Osteoblast (primary cell): Measurements from ENCODE around the gene USP6NL. TPM values are rescaled to one million over a fixed set of nuclear protein-coding genes. Genes with fewer than 3 reads are reported as not detected.

Experiments used
- DNase-seq: peaks from one replicate; pipeline ENCODE4 v3.0.0; 2011; ENCODE audit warnings: low spot score, mixed read lengths; ENCODE audit not compliant: insufficient read length; ENCODE audit errors: missing footprints
- H2AFZ ChIP-seq: 2 replicates; pipeline ENCODE4 v1.6.0; 2011; ENCODE audit warnings: mild to moderate bottlenecking, low read length
- H3K27ac ChIP-seq: 2 replicates; pipeline ENCODE4 v1.5.1; 2011; ENCODE audit warnings: mild to moderate bottlenecking, low read depth, low read length, moderate library complexity
- H3K27me3 ChIP-seq: 2 replicates; pipeline ENCODE4 v1.6.0; 2012; ENCODE audit warnings: mild to moderate bottlenecking, control low read depth, inconsistent platforms, low read length, moderate library complexity; ENCODE audit not compliant: insufficient read depth
- H3K36me3 ChIP-seq: 2 replicates; pipeline ENCODE4 v1.5.1; 2011; ENCODE audit warnings: mild to moderate bottlenecking, low read length, control low read depth, moderate library complexity; ENCODE audit not compliant: insufficient read depth
- H3K4me1 ChIP-seq: 2 replicates; pipeline ENCODE4 v1.5.1; 2011; ENCODE audit warnings: mild to moderate bottlenecking, low read length, control low read depth, moderate library complexity; ENCODE audit not compliant: insufficient read depth
- H3K4me2 ChIP-seq: 2 replicates; pipeline ENCODE4 v1.6.0; 2011; ENCODE audit warnings: mild to moderate bottlenecking, low read length; ENCODE audit not compliant: insufficient read depth
- H3K4me3 ChIP-seq: fragments of 200-600 bp; sonication (generic); 3 replicates; pipeline ENCODE4 v1.5.1; 2012; ENCODE audit warnings: mild to moderate bottlenecking, low read length, inconsistent platforms; ENCODE audit not compliant: insufficient read depth
- H3K79me2 ChIP-seq: 2 replicates; pipeline ENCODE4 v1.6.0; 2012; ENCODE audit warnings: mild to moderate bottlenecking, low read length, control low read depth, inconsistent platforms; ENCODE audit not compliant: insufficient read depth
- H3K9me3 ChIP-seq: 2 replicates; pipeline ENCODE4 v1.5.1; 2011; ENCODE audit warnings: low read depth, low read length, control low read depth
- H4K20me1 ChIP-seq: 2 replicates; pipeline ENCODE4 v1.6.0; 2012; ENCODE audit warnings: mild to moderate bottlenecking, low read length, control low read depth; ENCODE audit not compliant: insufficient read depth
- total RNA-seq: library from RNA; depleted of rRNA; stranded (reverse); fragments of >200 nt; gene quantifications from 2 replicates; pipeline ENCODE4 v1.2.3, GENCODE V29; 2012
- TF ChIP-seq, protein P1 (sequence below): IDR thresholded peaks from 2 replicates; pipeline ENCODE4 v1.5.1; 2011; ENCODE audit warnings: mild to moderate bottlenecking, low read depth, low read length, moderate library complexity; ENCODE audit errors: extremely low read depth

Gene USP6NL
- total RNA-seq, 1 donor: 13.8 TPM

DNA sequence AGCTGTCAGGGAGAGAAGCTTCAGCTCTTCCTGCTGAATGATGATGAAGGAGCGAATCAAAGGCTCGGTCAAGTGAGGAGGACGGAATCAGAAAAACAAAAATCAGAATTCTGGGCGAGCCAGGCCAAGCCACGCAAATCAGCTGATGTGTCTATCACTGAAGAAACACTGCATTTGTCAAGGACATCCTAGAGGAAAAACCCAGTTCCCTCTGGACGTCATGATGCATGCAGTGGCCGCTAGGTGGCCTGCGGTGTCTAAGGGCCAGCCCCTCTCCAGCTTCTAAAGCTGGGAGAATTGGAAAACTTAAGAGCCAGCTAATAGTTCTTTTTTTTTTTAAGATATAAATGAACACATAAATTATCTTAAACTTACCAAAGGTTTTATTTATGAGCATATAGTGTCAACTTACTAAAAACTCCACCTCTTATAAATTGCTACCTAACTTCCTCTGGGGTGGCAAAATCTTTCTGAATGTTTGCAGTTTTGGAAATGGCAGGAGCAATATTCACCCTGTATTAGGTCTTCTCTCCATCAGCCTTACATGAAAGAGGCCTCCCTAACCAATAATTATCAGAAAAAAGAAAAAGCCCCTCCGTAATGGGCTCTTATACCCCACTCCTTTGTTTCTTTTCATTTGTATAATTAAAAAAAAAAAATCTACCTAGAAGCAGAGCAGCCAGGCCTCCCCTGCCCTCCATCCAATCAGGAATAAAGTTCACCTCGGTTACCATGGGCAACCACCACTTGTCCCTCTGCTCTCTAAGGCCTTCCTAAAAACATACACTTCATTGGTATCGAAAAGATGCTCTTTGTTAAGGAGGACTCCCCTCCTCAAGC is 186.8 kb downstream of the USP6NL start:
- Histone ChIP-seq H3K27me3 (no peaks in the 10 kb centered on the region), H3K4me1 (no peaks in the 10 kb centered on the region), H3K79me2 (no peaks in the 10 kb centered on the region), H3K27ac (no peak overlapping the region), H3K4me2 (no peak overlapping the region), H2AFZ (no peak overlapping the region), H3K9me3 (no peaks in the 10 kb centered on the region), H4K20me1 (no peaks in the 10 kb centered on the region), H3K36me3 (no peaks in the 10 kb centered on the region), H3K4me3 (no peak overlapping the region)
- TF ChIP-seq, protein P1, sequence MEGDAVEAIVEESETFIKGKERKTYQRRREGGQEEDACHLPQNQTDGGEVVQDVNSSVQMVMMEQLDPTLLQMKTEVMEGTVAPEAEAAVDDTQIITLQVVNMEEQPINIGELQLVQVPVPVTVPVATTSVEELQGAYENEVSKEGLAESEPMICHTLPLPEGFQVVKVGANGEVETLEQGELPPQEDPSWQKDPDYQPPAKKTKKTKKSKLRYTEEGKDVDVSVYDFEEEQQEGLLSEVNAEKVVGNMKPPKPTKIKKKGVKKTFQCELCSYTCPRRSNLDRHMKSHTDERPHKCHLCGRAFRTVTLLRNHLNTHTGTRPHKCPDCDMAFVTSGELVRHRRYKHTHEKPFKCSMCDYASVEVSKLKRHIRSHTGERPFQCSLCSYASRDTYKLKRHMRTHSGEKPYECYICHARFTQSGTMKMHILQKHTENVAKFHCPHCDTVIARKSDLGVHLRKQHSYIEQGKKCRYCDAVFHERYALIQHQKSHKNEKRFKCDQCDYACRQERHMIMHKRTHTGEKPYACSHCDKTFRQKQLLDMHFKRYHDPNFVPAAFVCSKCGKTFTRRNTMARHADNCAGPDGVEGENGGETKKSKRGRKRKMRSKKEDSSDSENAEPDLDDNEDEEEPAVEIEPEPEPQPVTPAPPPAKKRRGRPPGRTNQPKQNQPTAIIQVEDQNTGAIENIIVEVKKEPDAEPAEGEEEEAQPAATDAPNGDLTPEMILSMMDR: peak; percentile 90
- peak; percentile 88 for DNase-seq

DNA sequence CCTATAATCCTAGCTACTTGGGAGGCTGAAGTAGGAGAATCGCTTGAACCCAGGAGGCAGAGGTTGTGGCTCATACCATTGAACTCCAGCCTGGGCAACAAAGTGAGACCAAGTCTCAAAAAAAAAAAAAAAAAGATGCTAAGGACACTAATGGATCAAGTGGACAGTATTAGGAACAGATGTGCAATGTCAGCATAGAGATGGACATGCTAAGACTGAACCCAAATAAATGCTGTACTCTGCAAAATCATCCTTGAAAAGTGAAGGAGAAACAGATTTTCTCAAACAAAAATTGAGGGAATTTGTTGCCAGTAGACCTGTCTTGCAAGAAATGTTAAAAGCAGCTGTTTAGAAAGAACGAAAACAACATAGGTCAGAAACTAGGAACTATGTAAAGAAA is 194.5 kb downstream of the USP6NL start:
- Histone ChIP-seq H3K4me2 (no peak overlapping the region), H4K20me1 (no peaks in the 10 kb centered on the region), H3K27me3 (no peaks in the 10 kb centered on the region), H3K27ac (no peak overlapping the region), H3K4me3 (no peak overlapping the region), H2AFZ (no peak overlapping the region), H3K79me2 (no peaks in the 10 kb centered on the region), H3K9me3 (no peaks in the 10 kb centered on the region), H3K36me3 (no peaks in the 10 kb centered on the region), H3K4me1 (no peaks in the 10 kb centered on the region)
- TF ChIP-seq, protein P1: no peak
- no peak for DNase-seq

DNA sequence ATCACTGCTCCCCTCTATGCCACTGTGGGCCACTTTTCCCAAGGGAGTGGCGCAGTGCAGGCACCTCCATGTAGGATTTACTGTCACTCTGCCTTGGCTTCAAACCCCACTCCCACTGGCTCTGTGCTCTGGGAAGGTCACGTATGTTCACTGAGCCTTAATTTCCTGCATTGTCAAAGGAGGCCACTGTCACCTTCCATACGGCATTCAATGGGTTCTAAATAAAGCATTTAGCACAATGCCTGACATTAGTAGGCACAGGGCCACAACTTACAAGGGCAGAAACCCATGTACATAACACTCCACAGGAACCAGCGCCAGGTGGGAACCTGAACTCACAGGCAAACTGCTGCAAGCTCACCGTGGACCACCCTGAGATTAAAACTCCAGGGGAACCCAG is 196.4 kb downstream of the USP6NL start:
- DNase-seq: no peak
- TF ChIP-seq, protein P1: no peak
- H3K79me2 ChIP-seq: no peaks in the 10 kb centered on the region
- no peak overlapping the region for H3K4me2 ChIP-seq
- H2AFZ ChIP-seq: no peak overlapping the region
- no peak overlapping the region for H3K27ac ChIP-seq
- H3K4me3 ChIP-seq: no peak overlapping the region
- no peaks in the 10 kb centered on the region for H3K36me3 ChIP-seq
- H3K4me1 ChIP-seq: no peaks in the 10 kb centered on the region
- H3K27me3 ChIP-seq: no peaks in the 10 kb centered on the region
- no peaks in the 10 kb centered on the region for H4K20me1 ChIP-seq
- no peaks in the 10 kb centered on the region for H3K9me3 ChIP-seq

DNA sequence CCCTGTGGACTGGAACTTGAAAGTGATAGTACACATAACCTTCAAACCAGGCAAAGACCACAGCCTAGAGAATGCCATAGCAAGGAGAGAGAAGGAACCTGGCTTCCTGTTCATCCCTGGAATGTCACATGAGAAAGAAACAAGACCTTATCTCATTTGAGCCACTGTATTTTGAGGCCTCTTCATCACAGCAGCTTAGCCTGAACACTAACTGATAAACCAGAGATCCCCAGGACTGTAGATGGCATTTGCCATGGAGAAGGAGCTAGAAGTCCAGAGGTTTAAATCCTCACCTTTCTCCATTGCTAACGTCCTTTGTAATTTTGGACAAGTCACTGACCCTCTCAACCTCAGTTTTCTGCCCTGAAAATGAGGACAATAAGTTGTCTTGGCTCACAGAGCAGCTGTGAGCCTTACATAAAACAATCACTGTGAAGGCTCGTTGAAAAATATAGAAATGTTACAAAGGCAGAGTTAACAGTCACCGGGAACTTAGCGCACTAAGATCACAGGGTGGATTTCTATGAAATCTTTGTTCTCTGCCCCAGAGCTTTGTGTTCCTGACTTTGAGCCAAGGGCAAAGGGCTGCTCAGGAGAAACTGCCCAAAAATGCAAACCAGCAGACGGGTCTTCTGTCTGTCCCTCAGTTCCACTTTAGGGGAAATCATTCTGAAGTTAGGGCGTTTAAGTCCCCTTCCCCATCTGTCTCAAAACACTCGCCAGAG is 197.0 kb downstream of the USP6NL start:
- no peaks in the 10 kb centered on the region for H3K9me3 ChIP-seq
- no peaks in the 10 kb centered on the region for H3K79me2 ChIP-seq
- no peaks in the 10 kb centered on the region for H3K4me1 ChIP-seq
- H2AFZ ChIP-seq: no peak overlapping the region
- H3K27me3 ChIP-seq: no peaks in the 10 kb centered on the region
- H3K27ac ChIP-seq: no peak overlapping the region
- DNase-seq: no peak
- H3K36me3 ChIP-seq: no peaks in the 10 kb centered on the region
- no peaks in the 10 kb centered on the region for H4K20me1 ChIP-seq
- no peak overlapping the region for H3K4me3 ChIP-seq
- H3K4me2 ChIP-seq: no peak overlapping the region
- TF ChIP-seq, protein P1: no peak
